ENCODE measurements around the gene ALDH5A1.

ALDH5A1 gene

DNA sequence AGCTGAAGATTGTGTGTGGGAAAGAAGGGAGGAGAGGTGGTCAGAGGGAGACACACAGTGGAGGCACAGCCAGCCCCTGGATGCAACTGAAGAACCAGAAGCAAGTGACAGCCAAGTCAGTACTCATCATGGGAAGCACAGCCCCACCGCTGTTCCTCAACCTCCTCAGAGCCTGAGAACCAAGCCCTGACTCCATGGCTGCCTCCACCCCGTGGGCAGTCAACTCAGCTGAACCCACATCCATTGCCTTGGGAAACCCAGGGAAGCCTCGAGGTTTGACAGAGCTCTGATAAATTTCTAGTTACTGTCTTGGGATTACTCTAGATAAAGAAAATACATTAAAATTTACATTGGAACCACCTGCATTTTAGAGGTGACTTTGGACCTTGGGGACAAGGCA is 29.6 kb downstream of the ALDH5A1 start:
- H3K4me3 ChIP-seq (ENCODE audit: low read length) = no peak overlapping the region
- TF ChIP-seq ZNF274 (IDR thresholded peaks at IDR 0.05; ENCODE audit: low read depth, low read length) = no peak

DNA sequence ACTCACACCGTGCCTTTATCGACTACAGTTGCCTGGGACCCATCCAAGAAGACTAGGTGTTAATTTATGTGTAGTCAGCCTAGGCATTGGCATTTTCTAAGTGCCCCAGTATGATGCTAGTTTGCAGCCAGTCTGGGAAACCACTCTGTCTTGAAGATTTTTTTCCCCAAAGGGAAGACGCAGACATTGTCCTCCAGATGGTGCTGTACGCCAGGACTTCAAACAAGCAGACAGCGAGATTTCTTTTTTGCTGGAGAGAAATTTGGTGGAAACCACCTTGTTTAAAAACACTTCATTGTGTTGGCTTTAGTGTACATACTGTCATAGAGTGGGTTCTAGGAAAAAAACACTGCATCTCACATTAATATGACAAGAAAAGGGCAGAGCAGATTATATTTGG is 30.0 kb downstream of the ALDH5A1 start:
- TF ChIP-seq ZNF274 (IDR thresholded peaks at IDR 0.05; ENCODE audit: low read depth, low read length) = no peak
- no peak overlapping the region for H3K4me3 ChIP-seq (ENCODE audit: low read length)

DNA sequence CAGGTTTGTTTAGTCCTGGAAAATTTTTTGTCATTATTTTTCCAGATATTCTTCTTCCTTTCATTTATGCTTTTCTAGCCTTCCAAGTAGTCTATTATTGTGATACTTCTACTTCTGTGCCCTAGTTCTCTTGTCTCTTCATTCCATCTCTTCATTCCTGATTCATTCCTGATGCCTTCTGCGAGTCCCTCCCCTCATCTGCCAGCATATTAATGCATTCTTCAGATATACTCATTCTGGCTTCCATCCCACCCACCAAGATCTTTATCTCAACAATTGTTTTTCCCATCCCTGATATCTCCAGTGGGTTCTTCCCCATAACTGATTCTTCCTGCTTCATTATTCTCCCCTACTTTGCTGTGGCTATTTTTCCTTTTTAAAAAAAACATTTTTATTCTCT is 35.2 kb downstream of the ALDH5A1 start:
- no peak for TF ChIP-seq ZNF274 (IDR thresholded peaks at IDR 0.05; ENCODE audit: low read depth, low read length)

DNA sequence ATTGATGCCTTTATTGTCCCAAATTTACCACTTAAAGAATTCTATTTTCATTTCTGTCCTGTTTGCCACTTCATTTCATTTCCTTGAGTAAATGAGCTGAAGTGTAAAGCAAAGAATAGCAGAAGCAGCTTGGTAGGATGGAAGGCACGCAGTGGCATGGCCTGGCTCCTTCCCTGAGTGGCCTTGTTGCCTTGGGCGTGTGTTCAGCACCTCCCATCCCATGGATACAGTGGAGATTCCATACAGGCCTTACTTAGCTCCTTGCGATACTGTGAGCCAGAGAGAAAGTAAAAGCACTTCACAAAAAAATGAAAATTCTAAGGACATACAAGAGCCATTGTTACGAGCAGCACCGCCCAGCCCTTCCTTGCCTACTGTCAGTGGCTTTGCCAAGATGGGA is 39.6 kb downstream of the ALDH5A1 start:
- H3K4me3 ChIP-seq (ENCODE audit: low read length) = no peak overlapping the region
- no peak for TF ChIP-seq ZNF274 (IDR thresholded peaks at IDR 0.05; ENCODE audit: low read depth, low read length)

More for the DNA sequence above, 35.2 kb downstream of the ALDH5A1 start:
- H3K4me3 ChIP-seq (ENCODE audit: low read length) = no peak overlapping the region

DNA sequence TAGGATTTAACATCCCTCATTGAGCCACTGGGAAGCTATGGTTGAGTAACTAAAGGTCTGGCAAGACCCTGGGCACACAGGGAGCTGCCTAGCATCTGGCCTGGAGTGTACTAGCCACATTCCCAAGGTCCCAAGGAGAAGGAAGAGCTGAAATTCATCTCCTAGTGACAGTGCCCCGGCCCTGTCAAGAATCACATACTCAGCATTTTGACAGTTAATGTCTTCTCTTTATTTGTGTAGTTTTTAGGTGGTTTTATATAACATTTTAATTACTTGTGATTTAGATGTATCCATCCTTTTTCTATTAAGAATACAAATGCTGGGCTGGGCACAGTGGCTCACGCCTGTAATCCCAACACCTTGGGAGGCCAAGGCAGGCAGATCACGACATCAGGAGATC is 40.4 kb downstream of the ALDH5A1 start:
- H3K4me3 ChIP-seq (ENCODE audit: low read length) = no peak overlapping the region
- TF ChIP-seq ZNF274 (IDR thresholded peaks at IDR 0.05; ENCODE audit: low read depth, low read length) = no peak

DNA sequence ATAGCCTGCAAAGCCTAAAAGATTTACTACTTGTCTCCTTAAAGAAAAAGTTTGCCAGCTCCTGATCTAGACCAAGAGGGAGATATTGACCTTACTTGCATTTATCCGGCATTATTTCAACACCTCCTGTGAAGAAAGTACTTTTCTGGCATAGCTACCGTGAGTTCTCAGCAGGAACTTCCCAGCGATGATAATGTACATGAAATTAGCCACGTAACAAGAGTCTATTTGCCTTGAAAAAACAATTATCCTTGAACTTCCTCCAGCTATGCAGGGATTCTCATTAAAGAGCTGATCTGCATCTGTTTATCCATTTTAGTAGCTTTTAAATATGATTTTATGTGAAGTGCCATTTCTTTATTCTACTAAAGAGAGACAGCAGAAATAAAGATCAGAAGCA is 41.7 kb downstream of the ALDH5A1 start:
- no peak for TF ChIP-seq ZNF274 (IDR thresholded peaks at IDR 0.05; ENCODE audit: low read depth, low read length)

DNA sequence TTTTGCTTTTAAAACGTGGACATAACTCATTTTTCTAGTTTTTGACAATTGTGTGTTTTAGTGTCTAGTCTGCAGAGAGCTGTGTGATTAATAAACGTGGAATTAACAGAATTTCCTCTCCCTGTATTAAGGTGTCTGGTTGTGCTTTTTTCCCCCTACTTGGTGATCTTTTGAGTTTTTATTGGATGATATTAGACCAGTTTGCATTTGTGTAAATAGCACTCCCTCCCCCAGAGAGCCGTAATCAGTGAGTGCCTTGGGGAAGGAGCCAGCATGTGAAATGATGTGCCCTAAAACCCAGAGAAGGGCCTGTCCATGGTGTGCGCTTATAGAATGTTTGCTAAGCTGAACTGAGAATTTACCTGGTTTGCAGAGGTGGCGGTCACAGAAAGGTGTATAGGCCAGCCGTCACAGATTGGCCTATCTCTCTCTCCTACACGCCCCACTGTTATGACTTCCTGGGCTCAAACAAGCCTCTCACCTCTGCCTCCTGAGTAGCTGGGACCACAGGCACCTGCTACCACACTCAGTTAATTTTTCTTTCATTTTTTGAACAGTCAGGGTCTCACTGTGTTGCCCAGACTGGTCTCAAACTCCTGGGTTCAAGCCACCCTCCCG is 42.4 kb downstream of the ALDH5A1 start:
- no peak for TF ChIP-seq ZNF274 (IDR thresholded peaks at IDR 0.05; ENCODE audit: low read depth, low read length)
- H3K4me3 ChIP-seq (ENCODE audit: low read length) = no peak overlapping the region

More for the DNA sequence above, 41.7 kb downstream of the ALDH5A1 start:
- H3K4me3 ChIP-seq (ENCODE audit: low read length) = no peak overlapping the region

DNA sequence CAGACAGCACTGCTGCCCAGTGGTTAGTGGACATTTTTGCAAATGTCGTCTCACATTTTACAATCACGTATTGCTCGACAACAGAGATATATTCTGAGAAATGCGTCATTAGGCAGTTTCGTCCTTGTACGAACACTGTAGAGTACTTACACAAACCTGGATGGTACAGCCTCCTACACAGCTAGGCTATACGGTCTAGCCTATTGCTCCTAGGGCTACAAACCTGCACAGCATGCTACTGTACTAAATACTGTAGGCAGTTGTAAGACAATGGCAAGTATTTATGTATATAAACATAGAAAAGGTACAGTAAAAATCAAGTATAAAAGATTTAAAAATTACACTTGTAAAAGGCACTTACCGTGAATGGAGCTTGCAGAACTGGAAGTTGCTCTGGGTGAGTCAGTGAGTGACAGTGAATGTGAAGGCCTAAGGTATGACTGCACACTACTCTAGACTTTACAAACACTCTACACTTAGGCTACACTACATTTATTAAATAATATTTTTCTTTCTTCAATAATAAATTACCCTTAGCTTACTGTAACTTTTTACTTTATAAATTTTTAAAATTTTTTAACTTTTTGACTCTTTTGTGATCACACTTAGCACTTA is 43.1 kb downstream of the ALDH5A1 start:
- TF ChIP-seq ZNF274 (IDR thresholded peaks at IDR 0.05; ENCODE audit: low read depth, low read length) = no peak
- H3K4me3 ChIP-seq (ENCODE audit: low read length) = no peak overlapping the region

DNA sequence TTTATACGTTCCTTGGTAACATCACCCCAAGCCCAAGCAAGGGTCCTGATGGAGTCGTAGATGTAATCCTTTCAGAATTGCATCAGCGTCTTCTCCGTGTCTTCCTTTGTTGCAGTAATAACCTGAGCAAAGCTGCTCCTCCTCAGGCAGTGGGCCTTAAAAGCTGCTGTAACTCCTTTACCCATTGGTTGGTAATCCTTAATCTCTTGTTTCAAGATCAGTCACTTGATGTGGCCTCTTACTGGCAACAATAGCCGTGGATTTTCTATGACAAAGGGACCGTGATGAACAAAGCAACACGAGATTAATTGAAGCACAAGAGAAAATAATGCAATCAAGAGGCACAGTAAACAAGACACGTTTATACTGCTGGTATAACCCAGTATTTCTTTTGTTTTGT is 44.6 kb downstream of the ALDH5A1 start:
- no peak overlapping the region for H3K4me3 ChIP-seq (ENCODE audit: low read length)
- TF ChIP-seq ZNF274 (IDR thresholded peaks at IDR 0.05; ENCODE audit: low read depth, low read length) = no peak

DNA sequence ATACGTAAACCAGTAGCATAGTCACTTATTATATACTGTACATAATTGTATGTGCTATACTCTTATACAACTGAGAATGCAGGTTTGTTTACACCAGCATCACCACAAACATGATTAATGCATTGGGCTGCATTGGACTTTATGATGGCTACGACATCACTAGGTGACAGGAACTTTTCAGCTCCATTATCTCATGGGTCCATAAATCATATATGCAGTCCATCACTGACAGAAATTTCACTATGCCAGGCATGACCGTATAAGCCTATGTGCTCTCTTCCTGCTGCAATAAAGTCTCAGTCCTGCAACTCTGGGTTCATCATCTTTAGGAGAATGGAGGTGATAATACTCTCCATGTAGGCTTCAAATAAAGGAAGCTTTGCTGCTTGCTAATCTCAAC is 45.4 kb downstream of the ALDH5A1 start:
- no peak overlapping the region for H3K4me3 ChIP-seq (ENCODE audit: low read length)
- TF ChIP-seq ZNF274 (IDR thresholded peaks at IDR 0.05; ENCODE audit: low read depth, low read length) = no peak

DNA sequence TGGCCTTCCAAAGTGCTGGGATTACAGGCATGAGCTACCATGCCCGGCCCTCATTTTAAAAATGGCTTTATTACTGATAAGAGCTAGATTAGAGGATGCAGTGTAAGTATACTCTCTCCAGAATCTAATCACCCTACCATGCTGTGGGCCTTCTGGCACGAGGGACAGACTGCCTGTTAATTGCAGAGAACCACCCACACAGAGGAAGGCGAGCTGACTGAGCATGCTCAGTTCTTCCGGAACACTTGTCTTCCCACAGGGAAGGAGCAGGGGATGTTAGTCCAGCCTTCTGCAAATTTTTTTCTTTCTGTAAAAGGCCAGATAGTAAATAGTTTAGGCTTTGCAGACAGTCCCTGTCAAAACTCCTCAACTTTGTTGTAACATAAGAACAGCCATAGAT is 48.9 kb downstream of the ALDH5A1 start:
- TF ChIP-seq ZNF274 (IDR thresholded peaks at IDR 0.05; ENCODE audit: low read depth, low read length) = no peak
- no peak overlapping the region for H3K4me3 ChIP-seq (ENCODE audit: low read length)

DNA sequence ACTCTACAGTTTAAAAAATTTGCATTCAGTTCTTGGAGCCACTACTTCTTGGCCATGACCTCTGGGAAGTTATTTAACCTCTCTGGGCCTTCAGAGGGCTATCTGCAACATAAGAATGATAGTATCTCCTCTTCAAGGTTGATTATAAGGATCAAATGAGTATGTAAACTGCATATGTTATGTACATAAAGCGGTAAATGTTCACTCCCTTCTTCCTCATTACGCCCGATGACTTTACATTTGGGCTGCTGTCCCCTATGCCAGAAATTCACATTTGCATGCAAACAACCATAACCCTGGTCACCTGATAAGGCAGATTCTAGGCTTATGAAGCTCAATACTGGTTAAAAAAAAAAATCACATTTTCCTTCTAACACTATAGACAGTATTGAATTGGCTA is 50.4 kb downstream of the ALDH5A1 start:
- TF ChIP-seq ZNF274 (IDR thresholded peaks at IDR 0.05; ENCODE audit: low read depth, low read length) = no peak
- no peak overlapping the region for H3K4me3 ChIP-seq (ENCODE audit: low read length)

DNA sequence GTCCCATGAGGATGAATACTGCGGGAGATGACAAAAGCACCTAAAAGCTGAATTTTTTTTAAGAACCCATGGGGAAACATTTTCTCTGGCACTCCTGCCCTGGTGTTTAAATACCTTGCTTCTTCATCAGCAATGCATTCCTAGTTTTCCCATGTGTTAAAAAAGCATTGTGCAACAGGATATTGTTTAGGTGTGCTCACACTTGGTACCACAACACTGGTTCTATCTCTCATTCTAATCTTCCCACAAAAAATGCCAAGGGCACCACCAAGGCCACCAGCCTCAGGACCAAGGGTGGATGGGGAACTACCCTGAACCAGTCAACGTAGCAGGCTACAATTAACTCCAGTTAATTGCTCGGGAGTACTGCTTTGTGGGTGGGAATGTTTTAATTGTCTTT is 50.9 kb downstream of the ALDH5A1 start:
- H3K4me3 ChIP-seq (ENCODE audit: low read length) = no peak overlapping the region
- TF ChIP-seq ZNF274 (IDR thresholded peaks at IDR 0.05; ENCODE audit: low read depth, low read length) = no peak

DNA sequence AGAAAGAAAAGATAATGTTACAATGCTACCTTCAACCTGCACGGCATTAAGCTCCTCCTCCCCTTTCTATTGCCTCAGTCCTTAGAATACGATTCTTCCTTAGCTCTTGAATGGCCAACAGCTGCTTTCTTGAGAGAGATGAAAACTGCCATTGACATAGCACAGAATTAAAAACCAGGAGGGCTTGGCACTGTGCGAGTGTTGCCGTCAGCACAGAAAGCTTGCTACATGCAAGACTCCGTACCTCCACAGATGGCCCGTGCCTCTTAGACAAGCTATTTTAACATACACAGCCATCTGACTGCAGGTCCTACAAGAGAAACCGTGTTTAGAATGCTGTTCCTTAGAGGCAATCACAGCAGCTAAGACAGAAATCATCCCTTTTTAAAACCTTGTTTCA is 51.7 kb downstream of the ALDH5A1 start:
- TF ChIP-seq ZNF274 (IDR thresholded peaks at IDR 0.05; ENCODE audit: low read depth, low read length) = no peak
- no peak overlapping the region for H3K4me3 ChIP-seq (ENCODE audit: low read length)

DNA sequence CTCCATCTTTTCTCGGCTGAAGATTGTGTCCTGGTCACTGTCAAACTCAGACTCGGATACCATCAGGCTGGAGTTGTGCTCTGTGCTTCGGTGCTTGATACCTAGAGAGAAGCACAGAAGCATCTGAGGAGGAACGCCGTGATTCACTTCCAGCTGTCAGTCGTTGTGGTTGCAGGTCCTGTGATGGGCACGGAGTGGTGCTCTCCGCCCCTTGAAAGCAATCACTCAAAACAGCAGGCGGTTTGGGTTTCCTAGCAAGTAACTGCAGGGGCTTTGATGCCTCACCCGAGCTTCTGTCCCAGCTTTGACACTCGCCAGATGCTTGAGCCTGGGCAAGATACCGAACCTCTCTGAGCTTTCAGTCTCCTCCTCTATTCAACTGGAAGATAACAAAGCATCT is 52.5 kb downstream of the ALDH5A1 start:
- no peak for TF ChIP-seq ZNF274 (IDR thresholded peaks at IDR 0.05; ENCODE audit: low read depth, low read length)
- no peak overlapping the region for H3K4me3 ChIP-seq (ENCODE audit: low read length)

DNA sequence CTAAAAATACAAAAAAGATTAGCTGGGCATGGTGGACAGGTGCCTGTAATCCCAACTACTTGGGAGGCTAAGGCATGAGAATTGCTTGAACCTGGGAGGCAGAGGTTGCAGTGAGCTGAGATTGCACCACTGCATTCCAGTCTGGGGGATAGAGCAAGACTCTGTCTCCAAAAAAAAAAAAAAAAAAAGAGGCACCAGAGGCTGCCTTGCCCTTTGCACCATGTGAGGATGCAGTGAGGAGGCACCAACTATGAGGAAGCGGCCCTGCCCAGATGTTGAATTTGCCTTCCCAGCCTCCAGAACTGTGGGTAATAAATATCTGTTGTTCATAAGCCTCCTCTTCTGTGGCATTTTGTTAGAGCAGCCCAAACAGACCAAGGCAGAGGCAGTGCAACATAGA is 54.4 kb downstream of the ALDH5A1 start:
- H3K4me3 ChIP-seq (ENCODE audit: low read length) = no peak overlapping the region
- no peak for TF ChIP-seq ZNF274 (IDR thresholded peaks at IDR 0.05; ENCODE audit: low read depth, low read length)

All from GM08714 (cell line).